RPMI7951 (cell line): ENCODE measurements around the gene PRKCD. TPM values are rescaled to one million over a fixed set of nuclear protein-coding genes. Genes with fewer than 3 reads are reported as not detected.

Experiments used
- DNase-seq: peaks from one replicate; pipeline ENCODE4 v3.0.0-alpha.2; 2012; ENCODE audit warnings: low read depth
- total RNA-seq: library from RNA; depleted of rRNA; stranded (reverse); fragments of >200 nt; shearing (Covaris generic); gene quantifications from 2 replicates; pipeline ENCODE4 v1.2.3, GENCODE V29; 2014; rRNA removed

The PRKCD gene
- total RNA-seq, 1 experiment from 2014 or later, result 5.0 TPM

DNA sequence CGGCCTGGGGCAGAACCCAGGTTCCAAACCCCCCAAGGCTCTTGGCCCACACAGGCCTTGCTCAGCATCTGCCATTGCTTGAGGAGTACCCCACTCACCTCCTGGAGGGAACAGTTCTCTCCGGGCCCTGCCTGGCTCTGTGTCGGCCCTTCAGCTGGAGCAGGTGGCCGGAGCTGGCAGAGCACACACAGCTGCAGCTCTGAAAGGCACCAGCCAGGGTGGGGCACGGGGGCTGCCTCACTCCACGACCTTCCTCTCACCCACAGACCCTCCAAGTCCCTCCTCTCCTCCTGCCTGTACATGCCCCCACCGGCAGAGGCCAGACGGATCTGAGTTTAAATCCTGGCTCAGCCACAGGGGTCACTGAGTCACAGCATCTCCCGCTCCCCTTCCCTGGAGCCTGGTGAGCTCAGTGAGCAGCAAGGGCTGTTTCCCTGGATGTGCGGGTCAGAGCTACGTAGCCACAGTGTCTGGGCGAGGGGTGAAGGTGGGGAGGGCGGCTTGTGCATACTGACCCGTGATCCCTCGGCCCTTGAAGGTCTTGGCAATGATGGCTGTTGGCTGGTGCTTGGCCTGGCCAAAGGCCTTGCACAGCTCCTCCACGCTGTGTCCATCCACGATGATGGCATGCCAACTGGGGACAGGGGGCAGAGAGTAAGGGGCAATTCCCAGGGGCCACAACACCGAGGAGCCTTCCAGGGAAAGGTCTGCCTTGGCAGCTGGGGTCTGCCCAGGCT is 71.8 kb downstream of the PRKCD start:
- no peak for DNase-seq

DNA sequence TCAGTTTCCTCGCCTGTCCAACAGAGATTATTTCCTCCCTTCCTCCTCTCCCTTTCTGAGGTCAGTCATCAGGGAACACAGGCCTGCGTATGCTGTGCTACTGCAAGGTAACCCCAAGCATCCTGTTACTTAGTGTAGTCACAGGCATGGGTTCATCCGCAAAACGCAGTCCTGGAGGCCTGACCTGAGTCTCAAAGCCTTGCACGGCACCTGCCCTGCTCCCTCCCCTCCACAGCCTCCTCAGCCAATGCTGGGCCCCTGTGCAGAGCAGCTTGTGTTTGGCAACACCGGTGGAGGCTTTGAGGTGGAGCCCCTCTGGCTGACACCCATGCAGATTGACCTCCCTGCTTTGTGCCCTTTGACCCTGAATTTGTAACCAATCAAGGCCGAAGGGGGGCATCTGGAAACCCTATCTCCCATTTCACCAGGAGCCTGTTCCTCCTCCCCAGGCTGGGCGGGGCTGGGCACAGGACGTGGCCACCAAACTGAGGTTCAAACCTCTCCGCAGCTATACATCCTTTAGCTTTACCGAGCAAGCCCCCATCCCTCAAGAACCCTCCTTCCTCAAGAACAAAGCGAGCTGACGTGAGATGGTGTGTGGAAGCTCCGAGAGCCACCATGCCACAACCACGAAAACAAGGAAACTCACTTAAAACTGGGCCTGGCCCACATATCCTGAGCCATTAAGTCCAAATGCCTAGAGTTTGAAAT is 73.3 kb downstream of the PRKCD start:
- DNase-seq, result no peak

GRCh38 chr3:53234841-53235232 is 73.8 kb downstream of the PRKCD start:
- no peak for DNase-seq

- no peak for DNase-seq
These were observed 74.5 kb downstream of the PRKCD start for GRCh38 chr3:53235545-53235944.

DNA sequence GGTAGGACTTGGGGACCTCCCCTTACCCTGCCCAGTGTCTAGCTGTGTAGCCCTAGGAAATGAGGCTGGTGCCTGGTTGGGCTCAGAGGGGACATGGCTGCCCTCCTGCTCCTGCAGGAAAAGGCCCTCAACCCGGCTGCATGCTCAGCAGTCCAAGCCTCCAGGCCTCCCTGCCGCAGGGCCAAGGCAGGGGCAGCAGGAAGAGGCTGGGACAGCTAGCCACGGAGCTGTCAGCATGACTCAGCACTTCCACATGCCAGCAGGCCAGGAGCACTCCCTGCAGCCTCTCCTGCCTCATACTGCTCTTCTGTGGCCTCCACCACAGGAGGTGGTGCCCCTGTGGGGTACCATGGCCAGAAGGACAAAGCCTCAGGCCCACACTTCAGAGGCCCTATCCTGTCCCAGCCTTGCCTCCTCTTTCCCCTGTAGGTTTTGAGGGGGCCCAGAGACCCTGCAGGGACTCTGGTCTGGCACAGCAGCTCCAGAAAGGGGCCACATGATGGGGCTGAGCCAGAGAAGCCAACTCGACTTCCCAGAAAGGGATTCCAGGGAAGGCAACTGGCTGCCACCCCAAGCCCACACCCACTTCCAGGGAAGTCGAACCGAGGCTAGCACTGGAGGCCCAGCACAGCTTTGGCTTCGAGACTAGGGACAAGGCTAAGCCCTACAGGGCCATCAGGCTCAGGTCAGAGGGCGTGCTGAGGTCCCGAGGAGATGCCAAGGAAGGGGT is 75.3 kb downstream of the PRKCD start:
- peak; percentile 96 for DNase-seq

- peak; percentile 99 for DNase-seq
These were observed 77.2 kb downstream of the PRKCD start for GRCh38 chr3:53238051-53238850.

DNA sequence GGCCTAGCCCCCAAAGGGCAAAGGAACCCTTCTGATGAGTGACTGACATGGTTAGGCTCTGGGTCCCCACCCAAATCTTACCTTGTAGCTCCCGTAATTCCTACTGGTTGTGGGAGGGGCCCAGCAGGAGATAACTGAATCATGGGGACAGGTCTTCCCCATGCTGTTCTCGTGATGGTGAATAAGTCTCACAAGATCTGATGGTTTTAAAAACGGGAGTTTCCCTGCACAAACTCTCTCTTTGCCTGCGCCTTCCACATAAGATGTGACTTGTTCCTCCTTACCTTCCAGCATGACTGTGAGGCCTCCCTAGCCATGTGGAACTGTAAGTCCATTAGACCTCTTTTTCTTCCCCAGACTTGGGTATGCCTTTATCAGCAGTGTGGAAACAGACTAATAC is 77.9 kb downstream of the PRKCD start:
- DNase-seq, result no peak

DNA sequence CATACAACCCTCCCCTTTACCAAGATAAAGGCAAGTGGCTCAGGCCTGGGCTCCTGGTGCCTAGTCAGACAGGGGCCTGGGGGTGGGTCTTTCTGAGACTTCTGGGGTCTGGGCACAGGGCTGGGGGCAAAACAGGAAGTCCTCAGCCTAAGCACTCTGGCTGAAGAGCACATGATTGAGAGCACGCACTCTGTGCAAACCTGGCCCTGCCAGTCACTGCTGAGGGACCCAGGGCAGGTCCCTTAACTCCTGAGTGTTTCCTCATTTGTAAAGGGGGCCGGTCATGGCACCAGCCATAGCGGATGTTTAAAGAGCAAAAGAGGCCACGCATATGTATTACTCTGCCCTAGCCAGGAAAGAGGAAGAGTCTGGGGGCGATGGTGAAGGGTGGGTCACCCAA is 78.8 kb downstream of the PRKCD start:
- DNase-seq, result no peak

- no peak for DNase-seq
These were observed 80.3 kb downstream of the PRKCD start for GRCh38 chr3:53240989-53241972.

DNA sequence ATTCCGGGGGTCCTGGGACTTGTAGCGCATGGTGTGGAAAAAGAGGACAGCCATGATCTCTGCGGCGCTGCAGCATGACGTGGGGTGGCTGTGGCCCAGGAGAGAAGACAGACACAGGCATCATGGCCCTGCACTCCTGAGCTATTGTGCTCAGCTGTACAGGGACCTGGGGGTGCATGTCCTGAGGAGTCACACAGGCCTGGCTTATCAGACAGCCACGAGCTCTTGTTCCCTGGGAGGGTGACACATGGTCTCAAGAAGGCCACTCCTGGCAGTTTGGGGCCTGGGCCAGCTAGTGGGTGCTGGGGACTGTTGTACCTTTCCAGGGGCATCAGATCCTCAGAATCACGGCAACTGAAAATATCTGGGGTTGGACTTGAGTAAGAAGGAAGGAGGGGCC is 81.1 kb downstream of the PRKCD start:
- DNase-seq, result no peak

Other genes starting within 250 kb of the PRKCD start
- gene SFMBT1, start 115.1 kb upstream of the PRKCD start, total RNA-seq, result 9.3 and 15.6 TPM in 2 replicates
- 15.7 and 19.6 TPM in 2 replicates for gene RFT1, start 30.8 kb upstream of the PRKCD start, total RNA-seq
- gene TKT, start 94.8 kb downstream of the PRKCD start, total RNA-seq, result 761 and 779 TPM in 2 replicates
- gene DCP1A, start 186.3 kb downstream of the PRKCD start, total RNA-seq, result 13.7 and 14.4 TPM in 2 replicates